A673 (cell line): ENCODE data around the gene DARS1. TPM values are rescaled to one million over a fixed set of nuclear protein-coding genes. Genes with fewer than 3 reads are reported as not detected.

Source experiments
- BruUV-seq: library from RNA; stranded (reverse); fragments of 400-500 nt; replicated peaks from 2 replicates; lab custom pipeline; 2021; lab: Mats Ljungman, UMichigan
- CTCF ChIA-PET: fragments of 300-600 bp; sonication (Branson Sonifier 250); formaldehyde crosslinking; loops from one replicate; lab custom pipeline; 2022; ENCODE audit warnings: antibody characterized with exemption; lab: Charles Lee
- POLR2A ChIA-PET: fragments of 300-600 bp; sonication (Branson Sonifier 250); formaldehyde crosslinking; loops from one replicate; lab custom pipeline; 2022; ENCODE audit warnings: antibody characterized with exemption; ENCODE audit not compliant: low non-redundant PET; lab: Charles Lee
- DNase-seq: peaks from one replicate; pipeline ENCODE4 v3.0.0-alpha.2; 2015; ENCODE audit warnings: low spot score
- H3K27ac ChIP-seq: fragments of 200-600 bp; sonication (generic); 2 replicates; pipeline ENCODE4 v1.5.1; 2016; ENCODE audit warnings: mixed run types, low read depth, mild to moderate bottlenecking, mixed read lengths, antibody characterized with exemption, low read length; ENCODE audit not compliant: poor library complexity, severe bottlenecking
- H3K27me3 ChIP-seq: fragments of 200-600 bp; sonication (generic); replicated peaks from 2 replicates; pipeline ENCODE4 v1.6.1; 2017; ENCODE audit warnings: mixed run types, low read depth, mild to moderate bottlenecking, mixed read lengths, antibody characterized with exemption, low read length; ENCODE audit not compliant: insufficient read depth, poor library complexity
- H3K36me3 ChIP-seq: fragments of 200-600 bp; sonication (generic); 2 replicates; pipeline ENCODE4 v1.6.1; 2016; ENCODE audit warnings: mixed run types, mild to moderate bottlenecking, mixed read lengths, antibody characterized with exemption, low read length; ENCODE audit not compliant: insufficient read depth, poor library complexity, severe bottlenecking
- H3K4me1 ChIP-seq: fragments of 200-600 bp; sonication (generic); 2 replicates; pipeline ENCODE4 v1.6.1; 2017; ENCODE audit warnings: mixed run types, mild to moderate bottlenecking, mixed read lengths, antibody characterized with exemption, low read length; ENCODE audit not compliant: insufficient read depth, poor library complexity, severe bottlenecking
- H3K4me3 ChIP-seq: fragments of 200-600 bp; sonication (generic); 2 replicates; pipeline ENCODE4 v1.5.1; 2016; ENCODE audit warnings: low read depth, mixed run types, mild to moderate bottlenecking, mixed read lengths, low read length; ENCODE audit not compliant: poor library complexity, severe bottlenecking
- H3K9me3 ChIP-seq: fragments of 200-600 bp; sonication (generic); 2 replicates; pipeline ENCODE4 v1.6.1; 2016; ENCODE audit warnings: mixed run types, low read depth, mild to moderate bottlenecking, mixed read lengths, antibody characterized with exemption, low read length; ENCODE audit not compliant: poor library complexity, severe bottlenecking
- CTCF ChIP-seq: fragments of 300-800, 200-600 bp; sonication (generic); conservative IDR thresholded peaks from 2 replicates; pipeline ENCODE4 v1.5.1; 2017; ENCODE audit warnings: low read depth, mild to moderate bottlenecking, antibody characterized with exemption, low read length, moderate library complexity, mixed read lengths
- EZH2 ChIP-seq: fragments of 200-600 bp; sonication (generic); IDR thresholded peaks from 2 replicates; pipeline ENCODE4 v1.6.1; 2017; ENCODE audit warnings: borderline replicate concordance, low read depth, mild to moderate bottlenecking, mixed read lengths, antibody characterized with exemption, low read length; ENCODE audit not compliant: poor library complexity, severe bottlenecking
- intact Hi-C: fragments of 100-400 bp; cut with micrococcal nuclease; formaldehyde crosslinking; loops from one replicate; pipeline ENCODE4 v1.10.0; 2022; ENCODE audit not compliant: unreplicated experiment
- total RNA-seq: library from RNA; stranded (reverse); gene quantifications from 2 replicates; pipeline ENCODE4 v1.2.3, GENCODE V29; 2021

Gene DARS1
- total RNA-seq, 1 experiment from 2014 or later = 63.6 TPM

GRCh38 chr2:135999899-136000298 is 14.5 kb upstream of the DARS1 start:
- intact Hi-C loops = no loop called here
- no peak for TF ChIP-seq CTCF
- no peak for TF ChIP-seq EZH2
- Histone ChIP-seq H3K4me3 (no peak overlapping the region), H3K9me3 (no peaks in the 10 kb centered on the region), H3K36me3 (no peaks in the 10 kb centered on the region), H3K27me3 (no peaks in the 10 kb centered on the region), H3K27ac (no peak overlapping the region), H3K4me1 (no peaks in the 10 kb centered on the region)
- DNase-seq = no peak
- ChIA-PET POLR2A (no interaction called here), CTCF (no interaction called here)
- BruUV-seq = no TSS peak

GRCh38 chr2:135998879-135999278 is 13.5 kb upstream of the DARS1 start:
- Histone ChIP-seq H3K27ac (no peak overlapping the region), H3K36me3 (no peaks in the 10 kb centered on the region), H3K27me3 (no peaks in the 10 kb centered on the region), H3K4me1 (no peaks in the 10 kb centered on the region), H3K4me3 (no peak overlapping the region), H3K9me3 (no peaks in the 10 kb centered on the region)
- DNase-seq = no peak
- no TSS peak for BruUV-seq
- TF ChIP-seq EZH2 = no peak
- TF ChIP-seq CTCF = no peak
- intact Hi-C loops = no loop called here
- POLR2A ChIA-PET = interaction anchor here (0.6 kb wide), 1 partner anchor 252 kb away, joined by 5 read pairs; no protein-coding TSS in a partner anchor
- CTCF ChIA-PET = no interaction called here

GRCh38 chr2:135997380-135997779 is 12.0 kb upstream of the DARS1 start:
- ChIA-PET POLR2A (interaction anchor here (0.7 kb wide), 1 partner anchor 173 kb away, joined by 3 read pairs; no protein-coding TSS in a partner anchor), CTCF (no interaction called here)
- H3K36me3 ChIP-seq = no peaks in the 10 kb centered on the region
- intact Hi-C loops = no loop called here
- no peak for DNase-seq
- no peak for TF ChIP-seq CTCF
- no peak for TF ChIP-seq EZH2
- H3K9me3 ChIP-seq = no peaks in the 10 kb centered on the region
- no peaks in the 10 kb centered on the region for H3K4me1 ChIP-seq
- no peak overlapping the region for H3K4me3 ChIP-seq
- no TSS peak for BruUV-seq
- no peak overlapping the region for H3K27ac ChIP-seq
- no peaks in the 10 kb centered on the region for H3K27me3 ChIP-seq
